H54 (cell line): ENCODE measurements around the gene FAT4.

Experiments used
- DNase-seq: peaks from one replicate; pipeline ENCODE4 v3.0.0; 2011; ENCODE audit warnings: low spot score, mixed read lengths; ENCODE audit not compliant: insufficient read length
- FAIRE-seq: peaks from 3 replicates; lab custom pipeline; 2011; peaks lifted over from hg19 to GRCh38; lab: Jason Lieb, UNC
- POLR2A ChIP-seq: IDR thresholded peaks from 2 replicates; pipeline ENCODE4 v1.6.1; 2011; ENCODE audit warnings: low read depth, mild to moderate bottlenecking, low read length

The FAT4 gene

DNA sequence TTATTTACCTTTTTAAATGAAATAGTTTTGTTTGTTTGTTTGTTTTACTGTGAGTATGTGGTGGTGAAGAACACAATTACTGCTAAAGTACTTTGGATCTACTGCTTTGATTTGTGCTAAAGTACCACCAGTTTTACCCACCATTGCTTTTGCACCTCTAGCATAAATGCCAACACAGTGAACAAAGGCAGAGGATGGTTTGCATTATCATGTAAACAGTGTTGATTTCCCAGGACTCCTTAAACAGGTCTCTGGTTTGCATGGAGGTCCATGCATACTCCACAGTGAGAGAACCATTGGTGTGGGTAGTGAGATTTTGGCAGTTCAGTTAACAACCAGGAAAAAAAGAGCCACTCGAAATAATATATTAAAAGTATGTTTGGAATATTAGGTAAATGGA, 11.0 kb downstream of the FAT4 start:
- no peak for DNase-seq
- FAIRE-seq, result no peak
- no peak for TF ChIP-seq POLR2A

DNA sequence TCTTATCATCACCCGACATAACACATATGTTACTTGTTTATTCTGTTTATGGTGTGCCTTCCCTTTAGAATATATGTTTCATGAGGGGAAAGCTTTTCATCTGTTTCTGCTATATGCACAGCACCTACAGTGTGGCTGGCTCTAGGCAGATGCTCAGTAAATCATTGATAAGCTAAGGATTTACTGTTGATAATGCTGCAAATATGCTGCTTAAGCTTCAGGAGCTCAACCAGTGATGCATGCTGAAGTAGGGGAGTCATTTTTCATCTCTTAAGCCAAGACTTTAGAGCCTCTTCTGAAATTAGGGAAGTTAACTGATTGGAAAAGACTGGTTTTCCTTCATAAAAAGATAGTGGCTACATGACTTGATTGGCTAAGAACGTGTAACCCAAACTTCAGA, 16.4 kb downstream of the FAT4 start:
- FAIRE-seq, result no peak
- no peak for TF ChIP-seq POLR2A

DNA sequence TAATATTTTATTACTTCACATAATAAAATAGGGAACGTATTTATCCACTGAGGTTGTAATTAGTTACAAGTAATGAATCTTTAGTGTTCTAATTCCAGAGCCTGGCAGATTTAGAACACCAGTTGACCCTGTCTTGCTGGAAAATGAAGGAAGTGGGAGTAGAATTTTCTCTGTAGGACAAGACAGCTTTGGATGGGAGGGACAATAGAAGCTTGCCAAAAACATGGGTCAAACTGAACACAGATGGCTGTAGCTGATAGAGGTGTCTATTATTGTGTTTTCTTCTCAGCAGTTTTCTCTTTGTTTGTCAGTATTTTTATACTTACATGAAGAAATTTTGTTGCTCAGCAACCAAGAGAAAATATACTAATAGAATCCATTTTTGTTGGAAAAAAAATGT, 20.2 kb downstream of the FAT4 start:
- FAIRE-seq (no peak), DNase-seq (no peak)
- no peak for TF ChIP-seq POLR2A

More for the DNA sequence above, 16.4 kb downstream of the FAT4 start:
- DNase-seq, result no peak

DNA sequence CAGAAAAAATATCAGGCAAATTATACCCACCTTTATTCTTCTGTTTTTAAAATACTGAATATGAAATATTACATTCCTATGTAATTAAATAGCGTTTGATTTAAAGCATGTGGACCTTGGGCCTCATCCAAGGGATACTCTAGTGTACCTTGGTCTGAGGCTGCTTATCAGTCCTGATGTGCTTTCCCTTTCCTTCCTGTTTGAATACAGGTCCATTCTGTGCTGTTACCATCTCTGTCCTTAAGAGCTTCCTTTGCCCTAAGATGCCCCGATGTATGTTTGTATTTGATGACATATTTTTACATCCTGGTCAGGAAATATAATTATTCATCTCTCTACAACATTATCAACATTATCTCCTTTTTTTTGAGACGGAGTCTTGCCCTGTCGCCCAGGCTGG, 24.1 kb downstream of the FAT4 start:
- DNase-seq, result no peak
- TF ChIP-seq POLR2A, result no peak
- no peak for FAIRE-seq

DNA sequence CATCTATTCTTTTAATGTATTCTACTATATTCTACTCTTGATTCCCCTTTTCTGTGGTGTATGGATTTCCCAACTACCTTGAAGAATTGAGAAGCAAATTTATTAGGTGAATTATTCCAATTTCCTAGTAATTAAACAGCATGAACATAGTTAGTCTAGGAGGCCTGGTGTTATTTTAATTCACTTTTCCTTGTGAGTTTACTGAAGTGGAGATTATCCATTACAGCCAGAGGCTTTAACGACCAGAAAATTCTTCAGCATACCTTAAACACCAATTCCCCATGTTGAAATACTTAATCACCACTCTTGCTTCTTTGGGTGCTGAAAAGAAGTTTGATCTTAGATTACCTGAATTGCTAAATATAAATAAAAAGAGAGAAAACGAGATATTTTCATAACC, 29.4 kb downstream of the FAT4 start:
- TF ChIP-seq POLR2A, result no peak
- FAIRE-seq (no peak), DNase-seq (no peak)

DNA sequence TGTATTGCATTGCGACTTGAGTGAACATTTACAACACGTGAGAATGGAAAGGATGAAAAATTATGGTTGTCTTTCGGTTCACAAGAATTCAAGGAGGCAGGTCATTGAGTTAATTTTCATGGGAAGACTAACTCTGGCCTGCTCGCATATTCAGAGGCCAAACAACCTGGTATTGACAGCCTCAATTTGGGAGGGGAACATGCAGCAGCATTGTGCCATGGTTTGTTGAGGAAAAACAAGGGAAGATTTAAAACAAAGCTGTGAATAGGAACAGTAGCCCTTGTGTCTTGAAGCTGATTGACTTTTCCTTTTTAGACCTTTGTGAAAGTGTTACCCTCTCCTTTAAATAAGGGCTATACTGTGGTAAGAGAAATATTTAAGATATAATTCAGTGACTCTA, 31.9 kb downstream of the FAT4 start:
- TF ChIP-seq POLR2A, result no peak
- no peak for DNase-seq
- no peak for FAIRE-seq

DNA sequence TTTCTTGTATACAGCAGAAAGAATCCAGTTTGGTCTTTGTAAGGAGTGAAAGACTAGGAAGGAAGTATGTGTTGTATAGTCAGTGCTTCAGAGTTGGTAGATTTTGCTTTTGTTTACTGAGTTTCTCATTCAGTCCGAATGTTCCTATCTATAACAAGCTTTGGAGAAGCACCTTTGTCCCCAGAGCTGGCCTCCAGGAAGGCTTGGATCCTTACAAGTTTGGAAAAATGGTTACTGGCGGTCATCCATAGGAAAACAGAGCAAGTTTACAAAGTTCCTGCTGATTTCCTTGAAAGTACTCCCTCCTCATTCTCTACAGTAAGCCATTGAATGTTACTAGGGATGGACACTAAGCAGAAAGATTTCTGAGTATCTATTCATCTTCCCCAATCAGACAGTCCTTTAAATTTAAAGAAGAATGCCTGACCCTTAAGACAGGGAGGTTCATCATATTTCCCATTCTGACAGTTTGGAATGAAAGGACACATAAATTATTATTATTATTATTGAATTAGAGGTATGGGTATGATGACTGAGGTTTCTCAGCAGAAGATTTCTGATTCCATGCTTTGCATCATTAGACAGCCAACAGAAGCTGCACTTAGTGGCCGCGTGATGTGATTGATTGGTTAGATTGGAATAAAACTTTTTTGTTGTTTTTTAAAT, 35.8 kb downstream of the FAT4 start:
- FAIRE-seq, result no peak
- no peak for TF ChIP-seq POLR2A

DNA sequence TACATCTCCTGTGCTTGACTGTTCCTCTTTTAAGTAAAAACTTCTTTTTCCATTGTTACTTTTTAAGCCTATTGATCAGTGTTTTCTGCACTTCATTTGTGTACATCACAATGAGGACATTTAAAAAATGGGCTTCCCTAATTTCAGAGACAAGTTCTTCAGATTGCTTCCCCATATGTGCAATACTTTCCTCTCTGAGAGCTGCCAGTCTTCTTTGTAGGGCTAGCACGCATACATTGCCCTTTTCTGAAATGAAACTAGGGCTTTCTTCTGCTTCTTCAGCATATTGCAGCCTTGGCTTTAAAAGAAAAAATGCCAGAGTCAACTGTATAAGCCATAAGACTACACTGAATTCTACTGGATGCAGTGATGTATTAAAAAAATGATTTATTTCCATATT, 37.8 kb downstream of the FAT4 start:
- no peak for FAIRE-seq
- DNase-seq, result no peak
- no peak for TF ChIP-seq POLR2A

More for the DNA sequence above, 35.8 kb downstream of the FAT4 start:
- no peak for DNase-seq

DNA sequence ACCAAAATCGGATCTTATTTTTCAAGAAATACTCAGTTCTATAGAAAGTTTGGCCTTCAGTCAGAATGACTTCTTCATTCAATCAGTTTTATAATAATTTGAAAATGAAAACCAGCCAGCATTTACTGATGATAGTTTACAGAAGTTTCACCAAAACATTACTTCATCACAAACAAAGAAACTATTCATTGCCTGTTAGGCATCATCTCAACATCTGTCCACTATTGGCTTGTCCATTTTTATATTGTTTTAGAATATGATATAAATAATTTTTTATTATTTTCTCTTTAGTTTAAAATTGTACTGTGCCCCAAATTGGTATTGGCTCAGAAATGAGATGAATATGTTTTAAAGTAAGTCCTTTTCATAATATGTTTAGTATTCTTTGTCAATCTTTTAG, 38.4 kb downstream of the FAT4 start:
- DNase-seq, result no peak
- no peak for FAIRE-seq
- TF ChIP-seq POLR2A, result no peak

DNA sequence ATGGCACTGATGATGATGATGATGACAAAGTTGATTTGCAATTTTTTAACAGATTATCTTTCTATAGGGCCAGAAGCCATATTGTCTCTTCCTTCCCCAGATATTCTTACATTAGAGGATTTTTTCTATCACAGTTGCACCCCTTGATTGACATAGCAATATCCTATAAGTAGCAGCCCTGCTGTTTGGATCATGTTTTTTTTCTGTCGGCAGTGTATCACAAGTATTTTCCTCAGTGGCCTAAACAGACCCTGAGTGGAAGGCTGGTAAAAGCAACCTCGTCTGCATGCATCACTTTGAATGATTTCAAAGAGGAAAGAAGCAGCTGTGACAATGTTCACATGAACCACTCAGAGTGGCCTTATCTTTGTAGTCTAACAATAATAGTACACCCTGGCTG, 41.0 kb downstream of the FAT4 start:
- TF ChIP-seq POLR2A, result no peak
- FAIRE-seq (no peak), DNase-seq (no peak)

DNA sequence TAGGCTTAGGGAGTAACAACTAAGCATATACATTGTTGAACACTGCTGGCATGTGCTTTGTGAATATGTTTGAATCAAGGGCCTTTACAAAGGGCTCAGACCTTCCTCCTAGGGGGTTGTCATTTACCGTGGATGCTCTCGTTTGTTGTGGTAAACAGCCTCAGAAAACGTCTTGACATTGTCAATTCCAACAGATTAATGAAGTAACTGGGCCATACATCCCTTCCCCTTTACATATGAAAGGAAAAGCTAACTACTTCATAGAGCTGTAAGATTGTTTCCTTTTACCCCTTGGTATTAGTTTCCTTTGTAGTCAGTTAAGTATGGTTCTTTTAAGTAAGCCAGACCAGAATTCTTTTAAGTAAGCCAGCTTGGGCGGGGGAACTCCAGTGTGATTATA, 42.9 kb downstream of the FAT4 start:
- no peak for FAIRE-seq
- no peak for DNase-seq
- no peak for TF ChIP-seq POLR2A

DNA sequence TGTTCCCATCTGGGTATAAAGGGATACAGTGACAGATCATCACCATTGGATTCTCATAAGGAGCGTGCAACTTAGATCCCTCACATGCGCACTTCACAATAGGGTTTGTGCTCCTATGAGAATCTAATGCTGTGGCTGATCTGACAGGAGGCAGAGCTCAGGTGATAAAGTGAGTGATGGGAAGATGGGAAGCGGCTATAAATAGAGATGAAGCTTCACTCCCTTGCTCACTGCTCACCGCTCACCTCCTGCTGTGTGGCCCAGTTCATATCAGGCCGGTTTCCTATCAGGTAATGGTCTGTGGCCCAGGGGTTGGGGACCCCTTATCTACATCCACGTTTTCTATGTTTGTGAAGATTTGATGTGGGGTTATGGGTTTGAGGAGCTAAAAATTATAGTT, 43.7 kb downstream of the FAT4 start:
- TF ChIP-seq POLR2A, result no peak
- DNase-seq (no peak), FAIRE-seq (no peak)

DNA sequence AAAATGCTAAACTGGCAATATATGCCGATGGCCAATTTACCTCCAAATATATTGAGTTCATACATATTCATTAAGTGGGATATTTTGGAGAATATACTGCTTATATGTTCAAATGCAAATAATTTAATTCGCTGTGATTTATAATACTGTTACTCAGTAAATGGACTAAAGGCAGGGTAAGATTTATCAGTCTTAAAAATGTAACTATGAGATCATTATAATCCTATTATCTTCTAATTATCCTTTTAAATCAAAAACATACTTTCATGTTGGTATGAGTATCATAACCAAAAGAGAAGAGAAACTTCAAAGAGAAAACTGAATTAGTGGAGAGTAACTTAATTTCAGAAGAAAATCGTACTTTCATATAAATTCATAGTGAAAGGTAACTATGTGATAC, 44.6 kb downstream of the FAT4 start:
- FAIRE-seq (no peak), DNase-seq (no peak)
- no peak for TF ChIP-seq POLR2A

DNA sequence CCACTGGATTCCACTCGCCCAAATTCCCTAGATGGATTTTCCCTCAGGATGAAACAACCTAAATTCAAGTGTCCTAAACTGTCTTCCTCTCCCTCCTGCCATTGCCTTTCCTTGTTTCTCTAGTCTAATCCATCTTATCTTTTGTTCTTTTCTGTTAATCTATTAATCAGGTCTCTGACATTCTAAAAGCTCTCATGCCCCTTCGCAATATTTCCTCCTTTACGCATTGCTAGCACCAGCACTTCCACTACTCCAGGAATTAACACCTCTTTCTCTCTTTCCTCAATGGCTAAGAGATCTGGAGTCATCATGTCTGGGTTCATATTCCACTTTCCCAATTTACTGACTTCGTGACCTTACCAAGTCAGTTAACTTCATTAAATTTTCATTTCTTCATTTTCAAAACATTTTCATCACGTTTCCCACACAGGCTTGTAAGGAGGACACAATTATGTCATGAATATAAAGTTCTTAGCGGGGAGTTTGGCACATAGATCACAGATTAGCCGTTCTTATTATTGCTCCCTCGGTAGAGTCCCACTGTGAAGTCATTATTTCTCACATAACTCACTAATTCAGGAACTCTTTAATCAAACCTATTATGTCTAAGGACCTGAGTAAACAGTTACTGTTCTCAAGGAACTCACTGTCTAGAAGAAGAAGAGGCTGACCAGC, 45.3 kb downstream of the FAT4 start:
- no peak for FAIRE-seq
- no peak for DNase-seq
- TF ChIP-seq POLR2A, result no peak

DNA sequence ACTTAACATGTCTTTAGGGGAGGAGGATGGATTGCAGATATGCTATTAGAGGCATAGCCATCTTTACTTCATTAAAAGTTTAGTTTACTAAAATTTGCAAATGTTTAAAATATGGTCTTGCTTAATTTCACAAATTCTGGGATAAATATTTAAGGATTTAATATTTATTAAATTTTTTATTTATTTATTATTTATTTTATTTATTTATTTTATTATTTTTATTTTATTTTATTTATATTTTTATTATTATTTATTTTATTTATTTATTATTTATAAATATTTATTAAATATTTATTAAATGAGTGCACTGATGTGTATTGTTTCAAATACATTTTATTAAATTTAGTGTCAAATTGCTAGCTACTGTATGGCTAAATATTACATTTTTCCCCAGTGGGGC, 46.0 kb downstream of the FAT4 start:
- FAIRE-seq, result no peak

More for the DNA sequence above, 46.0 kb downstream of the FAT4 start:
- no peak for TF ChIP-seq POLR2A
- no peak for DNase-seq
